HFFc6 (cell line): ENCODE data around the gene OR10H4. TPM values are rescaled to one million over a fixed set of nuclear protein-coding genes. Genes with fewer than 3 reads are reported as not detected.
"Not testable (repeated sequence)": the region's sequence is repeated elsewhere in the genome, so short reads cannot be mapped to it uniquely, and the experiment has no call there.

Source experiments
- DNase-seq: peaks from one replicate; pipeline ENCODE4 v3.0.0-alpha.2; 2018
- H3K27ac Mint-ChIP-seq: 2 replicates; pipeline ENCODE4 v1.8.0; 2020; ENCODE audit warnings: mild to moderate bottlenecking, mixed read lengths
- H3K27me3 Mint-ChIP-seq: 2 replicates; pipeline ENCODE4 v1.8.0; 2021; ENCODE audit warnings: mild to moderate bottlenecking, moderate library complexity, mixed read lengths; ENCODE audit not compliant: insufficient read depth
- H3K36me3 Mint-ChIP-seq: 2 replicates; pipeline ENCODE4 v1.8.0; 2021; ENCODE audit warnings: low read depth, mixed read lengths
- H3K4me1 Mint-ChIP-seq: 2 replicates; pipeline ENCODE4 v1.8.0; 2020; ENCODE audit warnings: low read depth, mixed read lengths
- H3K4me3 Mint-ChIP-seq: 2 replicates; pipeline ENCODE4 v1.8.0; 2020; ENCODE audit warnings: mild to moderate bottlenecking, moderate library complexity, mixed read lengths
- H3K9me3 Mint-ChIP-seq: 2 replicates; pipeline ENCODE4 v1.8.0; 2020; ENCODE audit warnings: mild to moderate bottlenecking, mixed read lengths
- CTCF ChIP-seq: fragments of 200-600 bp; sonication (generic); IDR thresholded peaks from 2 replicates; pipeline ENCODE4 v1.5.0; 2021; ENCODE audit warnings: antibody characterized with exemption, mild to moderate bottlenecking
- total RNA-seq, 6 experiments: library from RNA; stranded (reverse); fragmentation: NEBNext Ultra II Directional; extraction: Animal tissue kit (Norgen Biotek cat#: 25700); gene quantifications; 2 replicates in 1 of 6; 3 replicates in 5 of 6; pipeline ENCODE4 v1.2.3, GENCODE V29; 2021

OR10H4 gene
- total RNA-seq, 6 experiments from 2014 or later: not detected

- Mint-ChIP-seq H3K9me3 (peaks cover 16% of the 10 kb centered on the region; the same call in 1 of the 2 replicates), H3K36me3 (no peaks in the 10 kb centered on the region), H3K27ac (no peak overlapping the region), H3K27me3 (peaks cover 3% of the 10 kb centered on the region; the same call in 1 of the 2 replicates), H3K4me1 (no peaks in the 10 kb centered on the region), H3K4me3 (no peak overlapping the region)
- TF ChIP-seq CTCF: no peak
- DNase-seq: no peak
Observed at GRCh38 chr19:15954820-15955219, 6.0 kb downstream of the OR10H4 start.

DNA sequence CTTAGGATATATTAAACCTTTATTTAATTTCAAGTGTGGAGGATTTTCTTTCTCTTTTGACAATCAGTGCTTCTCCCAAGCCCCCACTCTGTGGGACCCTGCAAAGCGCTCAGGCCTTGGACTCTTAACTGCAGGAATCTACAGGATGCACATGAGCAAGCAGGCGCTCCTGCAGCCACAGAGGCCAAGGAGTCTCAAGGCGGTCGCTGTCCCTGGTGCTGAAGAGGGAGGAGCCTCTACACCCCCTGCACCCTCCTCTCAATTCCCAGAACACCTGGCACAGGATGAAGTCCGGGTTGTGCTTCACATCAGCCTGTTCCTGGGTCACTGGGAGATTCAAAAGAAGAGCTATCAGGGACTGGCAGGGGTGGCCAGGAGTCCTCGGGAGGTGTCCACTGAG is 13.5 kb downstream of the OR10H4 start:
- H3K4me1 Mint-ChIP-seq: no peaks in the 10 kb centered on the region
- no peak overlapping the region for H3K27ac Mint-ChIP-seq
- H3K9me3 Mint-ChIP-seq: peaks cover 31% of the 10 kb centered on the region
- peaks cover 7% of the 10 kb centered on the region; the same call in 1 of the 2 replicates for H3K27me3 Mint-ChIP-seq
- no peaks in the 10 kb centered on the region for H3K36me3 Mint-ChIP-seq
- no peak for DNase-seq
- no peak overlapping the region for H3K4me3 Mint-ChIP-seq
- TF ChIP-seq CTCF: no peak

GRCh38 chr19:15964231-15964630 is 15.4 kb downstream of the OR10H4 start:
- no peak for TF ChIP-seq CTCF
- no peak overlapping the region for H3K4me3 Mint-ChIP-seq
- no peaks in the 10 kb centered on the region for H3K4me1 Mint-ChIP-seq
- H3K9me3 Mint-ChIP-seq: peaks cover 25% of the 10 kb centered on the region
- peaks cover 4% of the 10 kb centered on the region; the same call in 1 of the 2 replicates for H3K27me3 Mint-ChIP-seq
- H3K36me3 Mint-ChIP-seq: no peaks in the 10 kb centered on the region
- H3K27ac Mint-ChIP-seq: no peak overlapping the region
- DNase-seq: no peak

DNA sequence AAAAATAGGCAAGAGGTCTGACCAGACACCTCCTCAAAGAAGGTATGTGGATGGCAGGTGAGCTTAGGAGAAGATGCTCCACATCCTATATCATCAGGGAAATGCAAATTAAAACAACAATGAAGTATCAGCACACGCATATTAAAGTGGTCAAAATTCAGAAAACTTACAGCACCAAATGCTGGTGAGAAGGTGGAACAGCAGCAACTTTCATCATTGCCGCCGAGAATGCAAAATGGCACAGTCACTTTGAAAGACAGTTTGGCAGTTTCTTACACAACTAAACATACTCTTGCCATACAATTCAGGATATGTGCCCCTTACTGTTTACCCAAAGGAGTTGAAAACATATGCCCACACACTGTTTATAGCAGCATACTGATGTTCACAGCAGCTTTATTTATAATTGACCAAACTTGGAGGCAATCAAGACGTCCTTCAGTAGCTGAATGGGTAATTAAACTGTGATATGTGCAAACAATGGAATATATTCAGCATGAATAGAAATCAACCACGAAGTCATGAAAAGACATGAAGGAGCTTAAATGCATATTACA is 22.5 kb downstream of the OR10H4 start:
- no peak overlapping the region for H3K4me3 Mint-ChIP-seq
- H3K4me1 Mint-ChIP-seq: no peaks in the 10 kb centered on the region
- H3K9me3 Mint-ChIP-seq: no peaks in the 10 kb centered on the region
- no peak for TF ChIP-seq CTCF
- no peaks in the 10 kb centered on the region for H3K36me3 Mint-ChIP-seq
- no peak for DNase-seq
- peaks cover 1% of the 10 kb centered on the region; the same call in 1 of the 2 replicates for H3K27me3 Mint-ChIP-seq
- H3K27ac Mint-ChIP-seq: no peak overlapping the region

DNA sequence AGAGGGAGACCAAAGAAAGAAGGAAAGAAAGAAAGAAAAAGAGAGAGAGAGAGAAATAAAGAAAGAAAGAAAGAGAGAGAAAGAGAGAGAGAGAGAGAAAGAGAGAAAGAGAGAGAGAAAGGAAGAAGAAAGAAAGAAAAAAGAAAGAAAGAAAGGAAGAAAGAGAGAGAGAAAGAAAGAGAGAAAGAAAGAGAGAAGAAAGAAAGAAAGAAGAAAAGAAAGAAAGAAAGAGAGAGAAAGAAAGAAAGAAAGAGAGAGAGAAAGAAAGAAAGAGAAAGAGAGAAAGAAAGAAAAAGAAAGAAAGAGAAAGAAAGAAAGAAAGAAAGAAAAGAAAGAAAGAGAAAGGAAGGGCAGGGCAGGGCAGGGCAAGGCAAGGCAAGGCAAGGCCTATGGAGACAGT is 23.2 kb downstream of the OR10H4 start:
- H3K27ac Mint-ChIP-seq, H3K27me3 Mint-ChIP-seq, H3K4me1 Mint-ChIP-seq, H3K9me3 Mint-ChIP-seq, H3K4me3 Mint-ChIP-seq, H3K36me3 Mint-ChIP-seq, DNase-seq: not testable (repeated sequence)

GRCh38 chr19:15974856-15975255 is 26.0 kb downstream of the OR10H4 start:
- Mint-ChIP-seq H3K27ac (no peak overlapping the region), H3K4me3 (no peak overlapping the region), H3K27me3 (peaks cover 1% of the 10 kb centered on the region; the same call in 1 of the 2 replicates), H3K4me1 (no peaks in the 10 kb centered on the region), H3K9me3 (no peaks in the 10 kb centered on the region), H3K36me3 (no peaks in the 10 kb centered on the region)
- no peak for TF ChIP-seq CTCF
- no peak for DNase-seq
